Measurements from ENCODE around the gene KHDC3L.

KHDC3L gene

DNA sequence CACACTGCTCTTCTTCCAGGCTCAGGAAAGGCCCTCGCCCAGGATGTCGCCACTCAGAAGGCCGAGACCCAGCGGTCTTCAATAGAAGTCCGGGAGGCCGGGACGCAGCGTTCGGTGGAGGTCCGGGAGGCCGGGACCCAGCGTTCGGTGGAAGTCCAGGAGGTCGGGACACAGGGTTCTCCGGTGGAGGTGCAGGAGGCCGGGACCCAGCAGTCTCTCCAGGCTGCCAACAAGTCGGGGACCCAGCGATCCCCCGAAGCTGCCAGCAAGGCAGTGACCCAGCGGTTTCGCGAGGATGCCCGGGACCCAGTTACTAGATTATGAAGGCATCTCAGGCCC is 1.0 kb downstream of the KHDC3L start:
- TF ChIP-seq EZH2phosphoT487 (IDR thresholded peaks at IDR 0.05; ENCODE audit: borderline replicate concordance) = no peak
- TF ChIP-seq, protein P1, sequence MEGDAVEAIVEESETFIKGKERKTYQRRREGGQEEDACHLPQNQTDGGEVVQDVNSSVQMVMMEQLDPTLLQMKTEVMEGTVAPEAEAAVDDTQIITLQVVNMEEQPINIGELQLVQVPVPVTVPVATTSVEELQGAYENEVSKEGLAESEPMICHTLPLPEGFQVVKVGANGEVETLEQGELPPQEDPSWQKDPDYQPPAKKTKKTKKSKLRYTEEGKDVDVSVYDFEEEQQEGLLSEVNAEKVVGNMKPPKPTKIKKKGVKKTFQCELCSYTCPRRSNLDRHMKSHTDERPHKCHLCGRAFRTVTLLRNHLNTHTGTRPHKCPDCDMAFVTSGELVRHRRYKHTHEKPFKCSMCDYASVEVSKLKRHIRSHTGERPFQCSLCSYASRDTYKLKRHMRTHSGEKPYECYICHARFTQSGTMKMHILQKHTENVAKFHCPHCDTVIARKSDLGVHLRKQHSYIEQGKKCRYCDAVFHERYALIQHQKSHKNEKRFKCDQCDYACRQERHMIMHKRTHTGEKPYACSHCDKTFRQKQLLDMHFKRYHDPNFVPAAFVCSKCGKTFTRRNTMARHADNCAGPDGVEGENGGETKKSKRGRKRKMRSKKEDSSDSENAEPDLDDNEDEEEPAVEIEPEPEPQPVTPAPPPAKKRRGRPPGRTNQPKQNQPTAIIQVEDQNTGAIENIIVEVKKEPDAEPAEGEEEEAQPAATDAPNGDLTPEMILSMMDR (conservative IDR thresholded peaks at IDR 0.05; ENCODE audit: low read length) = no peak
- no peak overlapping the region for H3K4me2 ChIP-seq (ENCODE audit: low read depth, low read length, poor library complexity, severe bottlenecking)
- no peaks in the 10 kb centered on the region for H3K9me3 ChIP-seq (ENCODE audit: insufficient read depth, low read depth, low read length)
- H4K20me1 ChIP-seq (ENCODE audit: insufficient read depth, low read length, poor library complexity, severe bottlenecking) = no peaks in the 10 kb centered on the region
- H3K79me2 ChIP-seq (ENCODE audit: insufficient read depth, low read length) = no peaks in the 10 kb centered on the region
- H3K27me3 ChIP-seq (ENCODE audit: insufficient read depth, low read length, poor library complexity, severe bottlenecking) = no peaks in the 10 kb centered on the region
- H3K4me3 ChIP-seq (ENCODE audit: low read length, poor library complexity, severe bottlenecking) = no peak overlapping the region
- H2AFZ ChIP-seq (ENCODE audit: low read length) = no peak overlapping the region
- H3K4me1 ChIP-seq (ENCODE audit: insufficient read depth, low read length, poor library complexity, severe bottlenecking) = no peaks in the 10 kb centered on the region
- no peaks in the 10 kb centered on the region for H3K36me3 ChIP-seq (ENCODE audit: insufficient read depth, low read length)
- H3F3A ChIP-seq (ENCODE audit: low read depth) = no peaks in the 10 kb centered on the region
- H3K9ac ChIP-seq (ENCODE audit: low read depth, low read length, poor library complexity, severe bottlenecking) = no peak overlapping the region
- no peaks in the 10 kb centered on the region for H3K9me2 ChIP-seq (replicated peaks; ENCODE audit: low read depth, low read length)

DNA sequence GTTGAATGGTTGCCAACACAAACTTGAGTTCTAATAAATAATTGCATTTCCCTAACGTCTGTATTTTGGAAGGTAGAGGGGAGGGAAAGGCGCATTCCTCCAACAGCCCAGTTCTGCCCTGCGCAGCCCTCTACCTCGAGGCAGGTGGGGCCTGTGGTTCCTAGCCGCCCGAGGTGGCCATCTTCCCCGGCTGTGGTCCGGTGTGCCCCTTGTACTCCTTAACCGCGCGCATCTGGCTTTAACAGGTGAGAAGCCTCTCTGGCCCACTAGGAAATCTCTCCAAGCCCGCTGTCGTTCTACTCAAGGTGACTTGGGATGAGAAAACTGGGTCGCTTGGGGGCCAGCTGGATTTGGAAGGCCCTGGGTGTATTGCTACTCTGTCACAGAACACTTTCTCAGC is 1.7 kb downstream of the KHDC3L start:
- H2AFZ ChIP-seq (ENCODE audit: low read length) = no peak overlapping the region
- H3K9me2 ChIP-seq (replicated peaks; ENCODE audit: low read depth, low read length) = no peaks in the 10 kb centered on the region
- H3K4me1 ChIP-seq (ENCODE audit: insufficient read depth, low read length, poor library complexity, severe bottlenecking) = no peaks in the 10 kb centered on the region
- no peaks in the 10 kb centered on the region for H3K36me3 ChIP-seq (ENCODE audit: insufficient read depth, low read length)
- no peaks in the 10 kb centered on the region for H4K20me1 ChIP-seq (ENCODE audit: insufficient read depth, low read length, poor library complexity, severe bottlenecking)
- no peaks in the 10 kb centered on the region for H3K9me3 ChIP-seq (ENCODE audit: insufficient read depth, low read depth, low read length)
- H3K27me3 ChIP-seq (ENCODE audit: insufficient read depth, low read length, poor library complexity, severe bottlenecking) = no peaks in the 10 kb centered on the region
- no peak overlapping the region for H3K4me2 ChIP-seq (ENCODE audit: low read depth, low read length, poor library complexity, severe bottlenecking)
- no peaks in the 10 kb centered on the region for H3F3A ChIP-seq (ENCODE audit: low read depth)
- H3K79me2 ChIP-seq (ENCODE audit: insufficient read depth, low read length) = no peaks in the 10 kb centered on the region
- TF ChIP-seq, protein P1 (conservative IDR thresholded peaks at IDR 0.05; ENCODE audit: low read length) = no peak
- no peak for TF ChIP-seq EZH2phosphoT487 (IDR thresholded peaks at IDR 0.05; ENCODE audit: borderline replicate concordance)
- no peak overlapping the region for H3K4me3 ChIP-seq (ENCODE audit: low read length, poor library complexity, severe bottlenecking)
- no peak overlapping the region for H3K9ac ChIP-seq (ENCODE audit: low read depth, low read length, poor library complexity, severe bottlenecking)

DNA sequence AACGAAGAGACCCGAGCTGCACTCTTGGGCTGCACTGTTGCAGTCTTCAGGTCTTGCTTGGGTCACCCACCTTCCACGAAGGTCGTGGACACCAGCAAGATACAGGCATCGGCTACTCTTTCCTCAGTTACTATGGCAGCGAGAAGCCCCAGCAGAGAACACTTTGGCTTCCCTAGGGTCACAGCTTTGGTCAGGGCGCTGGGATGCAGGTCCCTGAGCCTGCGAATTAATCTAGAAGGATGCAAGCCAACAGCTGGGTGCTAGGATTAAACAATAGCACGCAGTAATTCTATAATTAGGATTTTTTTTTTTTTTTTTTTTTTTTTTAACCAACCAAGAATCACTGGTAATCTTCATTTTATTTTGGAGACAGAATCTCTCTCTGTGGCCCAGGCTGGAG is 2.1 kb downstream of the KHDC3L start:
- no peak overlapping the region for H2AFZ ChIP-seq (ENCODE audit: low read length)
- TF ChIP-seq, protein P1 (conservative IDR thresholded peaks at IDR 0.05; ENCODE audit: low read length) = no peak
- TF ChIP-seq EZH2phosphoT487 (IDR thresholded peaks at IDR 0.05; ENCODE audit: borderline replicate concordance) = no peak
- no peaks in the 10 kb centered on the region for H3K36me3 ChIP-seq (ENCODE audit: insufficient read depth, low read length)
- H3K4me2 ChIP-seq (ENCODE audit: low read depth, low read length, poor library complexity, severe bottlenecking) = no peak overlapping the region
- H3K27me3 ChIP-seq (ENCODE audit: insufficient read depth, low read length, poor library complexity, severe bottlenecking) = no peaks in the 10 kb centered on the region
- H3K9ac ChIP-seq (ENCODE audit: low read depth, low read length, poor library complexity, severe bottlenecking) = no peak overlapping the region
- no peaks in the 10 kb centered on the region for H4K20me1 ChIP-seq (ENCODE audit: insufficient read depth, low read length, poor library complexity, severe bottlenecking)
- H3K9me3 ChIP-seq (ENCODE audit: insufficient read depth, low read depth, low read length) = no peaks in the 10 kb centered on the region
- H3K4me3 ChIP-seq (ENCODE audit: low read length, poor library complexity, severe bottlenecking) = no peak overlapping the region
- no peaks in the 10 kb centered on the region for H3K4me1 ChIP-seq (ENCODE audit: insufficient read depth, low read length, poor library complexity, severe bottlenecking)
- H3K9me2 ChIP-seq (replicated peaks; ENCODE audit: low read depth, low read length) = no peaks in the 10 kb centered on the region
- no peaks in the 10 kb centered on the region for H3K79me2 ChIP-seq (ENCODE audit: insufficient read depth, low read length)
- no peaks in the 10 kb centered on the region for H3F3A ChIP-seq (ENCODE audit: low read depth)
